Neural cell (in vitro differentiated cells): ENCODE measurements around the gene HGD.

Source experiments
- EP300 ChIP-seq: fragments of 450-650 bp; conservative IDR thresholded peaks from 2 replicates; pipeline ENCODE4 v1.6.1; 2014; ENCODE audit warnings: antibody characterized with exemption, mild to moderate bottlenecking, moderate library complexity; ENCODE audit not compliant: poor library complexity, severe bottlenecking
- EZH2 ChIP-seq: fragments of 200-600, 300-800 bp; shearing (Covaris generic), sonication (generic); IDR thresholded peaks from 2 replicates; pipeline ENCODE4 v1.6.1; 2014; ENCODE audit warnings: antibody characterized with exemption, low read length, borderline replicate concordance, mild to moderate bottlenecking; ENCODE audit not compliant: insufficient read depth, poor library complexity, severe bottlenecking
- POLR2AphosphoS5 ChIP-seq: IDR thresholded peaks from 2 replicates; pipeline ENCODE4 v1.6.1; 2012
- REST ChIP-seq: IDR thresholded peaks from 2 replicates; pipeline ENCODE4 v1.6.1; 2012; ENCODE audit warnings: borderline replicate concordance
- SMC3 ChIP-seq: fragments of 450-650 bp; conservative IDR thresholded peaks from 2 replicates; pipeline ENCODE4 v1.6.1; 2014; ENCODE audit warnings: antibody characterized with exemption, mild to moderate bottlenecking, moderate library complexity; ENCODE audit not compliant: poor library complexity
- TF ChIP-seq, protein P1 (sequence below): fragments of 450-650 bp; IDR thresholded peaks from 2 replicates; pipeline ENCODE4 v1.5.1; 2014; ENCODE audit warnings: antibody characterized with exemption, mild to moderate bottlenecking, moderate library complexity; ENCODE audit not compliant: poor library complexity, severe bottlenecking

DNA sequence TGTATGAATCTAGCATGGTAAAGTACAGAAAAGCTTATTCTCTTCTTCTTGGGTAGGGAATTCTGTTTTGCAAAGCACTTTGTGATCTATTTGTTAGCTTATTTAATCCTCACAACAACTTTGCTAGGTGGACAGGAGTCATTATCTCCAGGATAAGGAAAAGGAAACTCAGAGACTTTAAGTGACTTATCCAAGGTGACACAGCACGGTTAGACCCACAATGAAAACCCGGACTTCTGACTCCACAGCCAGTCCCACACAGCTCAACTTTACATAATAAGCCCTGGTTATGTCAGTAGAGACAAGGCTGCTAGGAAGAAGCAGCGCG lies 86.3 kb downstream of the HGD start:
- TF ChIP-seq, protein P1, sequence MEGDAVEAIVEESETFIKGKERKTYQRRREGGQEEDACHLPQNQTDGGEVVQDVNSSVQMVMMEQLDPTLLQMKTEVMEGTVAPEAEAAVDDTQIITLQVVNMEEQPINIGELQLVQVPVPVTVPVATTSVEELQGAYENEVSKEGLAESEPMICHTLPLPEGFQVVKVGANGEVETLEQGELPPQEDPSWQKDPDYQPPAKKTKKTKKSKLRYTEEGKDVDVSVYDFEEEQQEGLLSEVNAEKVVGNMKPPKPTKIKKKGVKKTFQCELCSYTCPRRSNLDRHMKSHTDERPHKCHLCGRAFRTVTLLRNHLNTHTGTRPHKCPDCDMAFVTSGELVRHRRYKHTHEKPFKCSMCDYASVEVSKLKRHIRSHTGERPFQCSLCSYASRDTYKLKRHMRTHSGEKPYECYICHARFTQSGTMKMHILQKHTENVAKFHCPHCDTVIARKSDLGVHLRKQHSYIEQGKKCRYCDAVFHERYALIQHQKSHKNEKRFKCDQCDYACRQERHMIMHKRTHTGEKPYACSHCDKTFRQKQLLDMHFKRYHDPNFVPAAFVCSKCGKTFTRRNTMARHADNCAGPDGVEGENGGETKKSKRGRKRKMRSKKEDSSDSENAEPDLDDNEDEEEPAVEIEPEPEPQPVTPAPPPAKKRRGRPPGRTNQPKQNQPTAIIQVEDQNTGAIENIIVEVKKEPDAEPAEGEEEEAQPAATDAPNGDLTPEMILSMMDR = no peak
- TF ChIP-seq EZH2 (no peak), SMC3 (no peak), EP300 (peak; percentile 29), POLR2AphosphoS5 (no peak), REST (no peak)
